GM23338 (cell line): ENCODE results near the gene SGCD. TPM values are rescaled to one million over a fixed set of nuclear protein-coding genes. Genes with fewer than 3 reads are reported as not detected.
A peak's percentile ranks its signal among the peaks of the same experiment; 100 is the strongest.

Experiments used
- ATAC-seq: fragments of 200-7000 bp; cut with Tn5 transposase; 3 replicates; pipeline ENCODE4 v1.9.1; 2020
- DNase-seq: peaks from one replicate; pipeline ENCODE4 v3.0.0-alpha.2; 2015; ENCODE audit warnings: low spot score
- H2AFZ ChIP-seq: fragments of 200-600 bp; sonication (generic); 2 replicates; pipeline ENCODE4 v1.8.0; 2016; ENCODE audit warnings: antibody characterized with exemption, mild to moderate bottlenecking, moderate library complexity
- H3F3A ChIP-seq: fragments of 200-600 bp; sonication (generic); replicated peaks from 2 replicates; pipeline ENCODE4 v1.8.0; 2017; ENCODE audit warnings: antibody characterized with exemption, mixed run types, low read depth
- H3K27ac ChIP-seq: fragments of 200-600 bp; sonication (generic); 2 replicates; pipeline ENCODE4 v1.6.1; 2016; ENCODE audit warnings: low read depth
- H3K27me3 ChIP-seq: fragments of 200-600 bp; sonication (generic); 2 replicates; pipeline ENCODE4 v1.8.0; 2016; ENCODE audit warnings: mild to moderate bottlenecking, mixed run types, moderate library complexity; ENCODE audit not compliant: insufficient read depth
- H3K36me3 ChIP-seq: fragments of 200-600 bp; sonication (generic); 2 replicates; pipeline ENCODE4 v1.8.0; 2016; ENCODE audit warnings: mild to moderate bottlenecking; ENCODE audit not compliant: insufficient read depth
- H3K4me1 ChIP-seq: fragments of 200-600 bp; sonication (generic); 2 replicates; pipeline ENCODE4 v1.8.0; 2016; ENCODE audit warnings: mild to moderate bottlenecking, moderate library complexity; ENCODE audit not compliant: insufficient read depth
- H3K4me2 ChIP-seq: fragments of 200-600 bp; sonication (generic); 2 replicates; pipeline ENCODE4 v1.7.1; 2017; ENCODE audit warnings: mixed run types
- H3K4me3 ChIP-seq: fragments of 200-600 bp; sonication (generic); 2 replicates; pipeline ENCODE4 v1.6.1; 2016; ENCODE audit warnings: mixed run types
- H3K79me2 ChIP-seq: fragments of 200-600 bp; sonication (generic); replicated peaks from 2 replicates; pipeline ENCODE4 v1.8.0; 2017; ENCODE audit warnings: mild to moderate bottlenecking; ENCODE audit not compliant: insufficient read depth
- H3K9me2 ChIP-seq: fragments of 200-600 bp; sonication (generic); 2 replicates; pipeline ENCODE4 v1.8.0; 2017; ENCODE audit not compliant: insufficient read depth
- H4K20me1 ChIP-seq: fragments of 200-600 bp; sonication (generic); replicated peaks from 2 replicates; pipeline ENCODE4 v1.8.0; 2017; ENCODE audit warnings: mild to moderate bottlenecking; ENCODE audit not compliant: insufficient read depth
- H3K27ac Mint-ChIP-seq: 2 replicates; pipeline ENCODE4 v1.8.0; 2020; ENCODE audit warnings: inconsistent platforms, mild to moderate bottlenecking, moderate library complexity, mixed read lengths
- H3K27me3 Mint-ChIP-seq: 3 replicates; pipeline ENCODE4 v1.8.0; 2022; ENCODE audit warnings: low read depth, mild to moderate bottlenecking, moderate library complexity, mixed read lengths, inconsistent platforms; ENCODE audit not compliant: insufficient read depth, poor library complexity
- H3K36me3 Mint-ChIP-seq: 3 replicates; pipeline ENCODE4 v1.8.0; 2021; ENCODE audit warnings: low read depth, mild to moderate bottlenecking, inconsistent platforms, moderate library complexity, mixed read lengths
- H3K4me1 Mint-ChIP-seq: 3 replicates; pipeline ENCODE4 v1.8.0; 2020; ENCODE audit warnings: mild to moderate bottlenecking, inconsistent platforms, mixed read lengths
- H3K4me3 Mint-ChIP-seq: 3 replicates; pipeline ENCODE4 v1.8.0; 2021; ENCODE audit warnings: moderate library complexity, mild to moderate bottlenecking, inconsistent platforms, mixed read lengths
- H3K9me3 Mint-ChIP-seq: 3 replicates; pipeline ENCODE4 v1.8.0; 2020; ENCODE audit warnings: moderate library complexity, mild to moderate bottlenecking, inconsistent platforms, mixed read lengths
- CREB1 ChIP-seq: fragments of 250-450 bp; sonication (Bioruptor Pico); IDR thresholded peaks from 2 replicates; pipeline ENCODE4 v1.5.0; 2020; ENCODE audit warnings: low read depth, mild to moderate bottlenecking, moderate library complexity
- CTCF ChIP-seq, 2 experiments: fragments of 200-600 bp in 1 of 2; sonication (generic) in 1 of 2; conservative IDR thresholded peaks; 2 replicates each; pipeline versions ENCODE4 v1.5.1 to v1.6.1; 2016 to 2017; ENCODE audit warnings: antibody characterized with exemption in 2 of 2, low read depth in 2 of 2, mild to moderate bottlenecking in 2 of 2, moderate library complexity in 1 of 2
- ETS1 ChIP-seq: IDR thresholded peaks from 2 replicates; pipeline ENCODE4 v1.6.1; 2016; ENCODE audit warnings: antibody characterized with exemption
- EZH2 ChIP-seq: fragments of 200-600 bp; sonication (generic); IDR thresholded peaks from one replicate; pipeline ENCODE4 v1.8.0; 2017; ENCODE audit warnings: antibody characterized with exemption, mild to moderate bottlenecking, low read depth; ENCODE audit not compliant: unreplicated experiment
- EZH2phosphoT487 ChIP-seq: fragments of 200-600 bp; sonication (generic); IDR thresholded peaks from one replicate; pipeline ENCODE4 v1.8.1; 2018; ENCODE audit warnings: antibody characterized with exemption; ENCODE audit not compliant: unreplicated experiment
- JUNB ChIP-seq: IDR thresholded peaks from one replicate; pipeline ENCODE4 v1.6.1; 2016; ENCODE audit warnings: antibody characterized with exemption; ENCODE audit not compliant: unreplicated experiment
- POLR2AphosphoS5 ChIP-seq: IDR thresholded peaks from 2 replicates; pipeline ENCODE4 v1.6.1; 2016; ENCODE audit warnings: antibody characterized with exemption, low read depth
- REST ChIP-seq: IDR thresholded peaks from one replicate; pipeline ENCODE4 v1.6.1; 2018; ENCODE audit warnings: antibody characterized with exemption; ENCODE audit not compliant: unreplicated experiment
- STAT1 ChIP-seq: IDR thresholded peaks from one replicate; pipeline ENCODE4 v1.6.1; 2016; ENCODE audit warnings: antibody characterized with exemption; ENCODE audit not compliant: unreplicated experiment
- ZNF114 ChIP-seq: fragments of 250-450 bp; sonication (Bioruptor Pico); IDR thresholded peaks from 2 replicates; pipeline ENCODE4 v1.5.0; 2020; ENCODE audit warnings: mild to moderate bottlenecking, moderate library complexity
- ZNF331 ChIP-seq: fragments of 250-450 bp; sonication (Bioruptor Pico); IDR thresholded peaks from 2 replicates; pipeline ENCODE4 v1.5.0; 2020; ENCODE audit warnings: low read depth, mild to moderate bottlenecking, moderate library complexity
- ZNF462 ChIP-seq: fragments of 250-450 bp; sonication (Bioruptor Pico); IDR thresholded peaks from 2 replicates; pipeline ENCODE4 v1.5.0; 2020; ENCODE audit warnings: mild to moderate bottlenecking, moderate library complexity
- polyA plus RNA-seq: library from polyadenylated mRNA; unstranded; fragments of >200 nt; fragmentation: Nextera tagmentation; extraction: Ambion mirVana; gene quantifications from 2 replicates; pipeline ENCODE4 v1.2.1, GENCODE V29; 2016
- total RNA-seq: library from RNA; depleted of rRNA; stranded (reverse); fragments of >200 nt; shearing (Covaris generic); gene quantifications from 2 replicates; pipeline ENCODE4 v1.2.3, GENCODE V29; 2014

SGCD gene
- total and polyA plus RNA-seq, 2 experiments from 2014 or later: 0.03 to 0.05 TPM

GRCh38 chr5:156678484-156678883, 351.5 kb downstream of the SGCD start (continued):
- TF ChIP-seq CTCF (conservative IDR thresholded peaks at IDR 0.05; ENCODE audit: low read depth in 2 of 2): no peak
- no peak for TF ChIP-seq ZNF114 (CRISPR knock-in tag)
- no peak for TF ChIP-seq JUNB

- no peak overlapping the region for H3K4me3 Mint-ChIP-seq
Observed at GRCh38 chr5:156680831-156681230, 353.9 kb downstream of the SGCD start.

More at GRCh38 chr5:156680831-156681230, 353.9 kb downstream of the SGCD start:
- Histone ChIP-seq H3K4me1 (peaks cover 16% of the 10 kb centered on the region), H3K79me2 (no peaks in the 10 kb centered on the region), H3K36me3 (no peaks in the 10 kb centered on the region), H3F3A (no peaks in the 10 kb centered on the region), H4K20me1 (no peaks in the 10 kb centered on the region), H3K27ac (no peak overlapping the region), H3K27me3 (no peaks in the 10 kb centered on the region), H3K4me2 (no peak overlapping the region), H3K9me2 (peaks cover 8% of the 10 kb centered on the region; the same call in 1 of the 2 replicates), H3K4me3 (no peak overlapping the region), H2AFZ (peak overlapping the region; percentile 38)
- no peaks in the 10 kb centered on the region for H3K27me3 Mint-ChIP-seq
- TF ChIP-seq EZH2: no peak
- TF ChIP-seq ZNF462 (CRISPR knock-in tag): no peak
- TF ChIP-seq POLR2AphosphoS5: no peak
- no peak for TF ChIP-seq ETS1
- TF ChIP-seq EZH2phosphoT487: no peak
- TF ChIP-seq ZNF331 (CRISPR knock-in tag): no peak
- TF ChIP-seq REST: no peak
- TF ChIP-seq STAT1: no peak
- no peak for TF ChIP-seq JUNB
- no peak for TF ChIP-seq CREB1 (CRISPR knock-in tag)
- DNase-seq (no peak), ATAC-seq (no peak)
- H3K9me3 Mint-ChIP-seq: no peaks in the 10 kb centered on the region
- peaks cover 22% of the 10 kb centered on the region for H3K4me1 Mint-ChIP-seq
- no peaks in the 10 kb centered on the region for H3K36me3 Mint-ChIP-seq
- H3K27ac Mint-ChIP-seq: no peak overlapping the region
